ENCODE data around the gene PLXNA2.

Gene PLXNA2

GRCh38 chr1:208112401-208112800 lies 131.8 kb downstream of the PLXNA2 start:
- no peak for DNase-seq (ENCODE audit: low read depth)

- no peak for DNase-seq (ENCODE audit: low read depth)
Measured at GRCh38 chr1:208111646-208112190, 132.5 kb downstream of the PLXNA2 start.

DNA sequence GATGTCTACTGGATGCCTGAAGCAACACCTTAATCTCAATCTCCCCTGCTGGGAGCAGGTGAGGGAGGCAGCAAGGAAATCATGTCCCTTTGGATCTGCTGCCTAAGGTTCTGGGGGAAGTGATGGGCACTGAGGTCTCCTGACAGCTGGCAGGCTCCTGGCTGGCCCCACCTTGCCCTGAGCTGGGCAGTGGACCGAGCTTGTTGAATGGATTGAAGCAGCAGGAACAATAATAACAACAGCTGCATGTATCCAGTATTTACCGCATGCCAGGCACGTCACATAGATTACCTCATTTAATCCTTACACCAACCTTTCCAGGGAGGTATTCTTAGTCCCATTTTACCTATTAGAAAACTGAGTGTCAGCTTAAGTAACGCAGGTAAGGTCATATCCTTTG lies 133.9 kb downstream of the PLXNA2 start:
- DNase-seq (ENCODE audit: low read depth), result no peak

DNA sequence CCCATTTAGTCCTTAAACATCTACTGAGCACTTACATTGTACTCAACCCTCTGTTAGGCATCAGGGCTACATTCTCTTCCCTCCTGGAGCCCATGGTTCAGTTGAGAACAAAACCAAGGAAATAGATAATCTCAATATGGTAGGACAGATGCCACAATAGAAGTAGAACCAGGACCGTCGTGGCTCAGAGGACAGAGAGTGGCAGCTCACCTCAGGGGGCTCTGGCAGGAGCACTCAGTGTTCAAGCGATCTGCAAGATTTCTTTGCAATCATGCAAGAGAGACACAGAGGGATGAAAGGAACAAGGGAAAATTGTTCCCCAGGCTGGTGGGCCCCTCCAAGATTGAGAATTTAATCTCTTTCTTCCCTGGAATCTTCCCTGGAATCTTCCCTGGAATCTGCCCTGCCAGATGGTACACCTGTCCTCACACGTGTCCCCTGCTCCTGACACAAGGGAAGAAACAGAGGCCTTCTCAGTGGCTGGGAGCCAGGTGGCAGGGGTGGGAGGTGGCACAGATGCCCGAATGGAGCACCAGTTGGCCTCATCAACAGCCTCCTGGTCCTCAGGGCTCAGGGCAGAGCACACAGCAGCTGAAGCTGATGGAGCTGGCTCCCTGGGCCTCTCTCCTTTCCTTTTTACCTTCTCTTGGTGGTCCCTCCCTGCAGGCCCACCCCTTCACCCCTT lies 135.4 kb downstream of the PLXNA2 start:
- no peak for DNase-seq (ENCODE audit: low read depth)

DNA sequence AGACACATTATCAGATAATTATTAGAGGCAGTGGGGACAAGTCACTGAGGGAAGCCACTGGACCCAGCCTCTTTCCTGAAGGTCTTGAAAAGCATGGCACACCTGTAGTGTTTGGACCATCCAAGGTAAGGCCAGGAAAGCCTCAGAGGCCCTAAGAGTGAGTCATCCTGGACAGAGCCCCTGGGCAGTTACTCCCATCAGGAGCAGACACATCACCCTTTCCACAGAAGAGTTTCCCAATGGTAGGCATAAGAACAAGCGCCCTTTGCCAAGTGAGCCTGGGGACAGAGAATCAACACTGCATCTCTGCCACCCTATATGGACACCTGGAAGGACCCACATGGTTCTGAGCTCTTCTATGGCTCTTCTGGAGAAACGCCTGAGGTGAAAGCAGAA lies 136.0 kb downstream of the PLXNA2 start:
- DNase-seq (ENCODE audit: low read depth), result no peak

GRCh38 chr1:208107425-208108212 lies 136.6 kb downstream of the PLXNA2 start:
- no peak for DNase-seq (ENCODE audit: low read depth)

- no peak for DNase-seq (ENCODE audit: low read depth)
Measured at GRCh38 chr1:208106218-208106617, 138.0 kb downstream of the PLXNA2 start.

- DNase-seq (ENCODE audit: low read depth), result no peak
Measured at GRCh38 chr1:208105756-208106155, 138.4 kb downstream of the PLXNA2 start.

DNA sequence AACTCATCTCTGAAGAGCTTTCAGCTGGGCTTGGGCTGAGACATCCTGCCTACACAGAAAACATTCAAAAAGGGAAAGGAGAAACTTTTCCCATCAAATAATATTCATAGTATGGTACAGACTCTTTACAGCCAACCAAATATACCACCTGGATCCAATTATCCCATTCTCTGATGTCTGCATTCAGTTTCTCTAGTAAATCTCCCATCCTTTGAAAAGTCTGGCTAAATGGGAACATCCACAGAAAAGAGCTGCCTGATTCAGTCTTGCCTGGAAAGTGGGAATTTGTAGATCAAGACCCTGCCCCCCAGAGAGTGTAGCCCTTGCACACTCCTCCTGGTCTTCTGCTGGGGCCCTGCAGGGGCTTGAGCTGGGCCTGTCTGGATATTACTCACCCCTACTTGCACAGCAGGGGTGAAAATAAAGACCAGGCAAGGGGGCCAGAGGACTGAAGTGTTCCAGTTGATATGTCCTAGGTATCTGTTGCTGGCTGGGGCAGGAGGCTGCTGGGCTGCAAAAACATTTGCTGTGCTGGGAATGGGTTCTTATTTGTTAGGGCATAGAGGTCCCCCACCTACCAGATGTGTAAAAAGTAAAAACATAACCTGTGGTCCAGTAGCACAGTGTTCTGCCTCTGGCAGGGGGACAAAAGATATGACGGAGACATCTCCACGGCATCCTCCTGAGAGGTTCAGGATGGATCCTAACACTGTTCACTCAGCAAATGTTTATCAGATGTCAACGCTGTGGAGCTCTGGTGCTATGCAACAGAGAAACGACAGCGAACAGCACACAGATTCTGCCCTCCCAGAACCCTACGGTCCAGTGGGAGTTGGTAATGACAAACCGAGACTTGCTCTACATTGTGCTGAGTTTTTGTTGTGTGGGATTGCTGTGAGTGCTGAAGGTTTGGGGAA lies 140.3 kb downstream of the PLXNA2 start:
- no peak for DNase-seq (ENCODE audit: low read depth)

DNA sequence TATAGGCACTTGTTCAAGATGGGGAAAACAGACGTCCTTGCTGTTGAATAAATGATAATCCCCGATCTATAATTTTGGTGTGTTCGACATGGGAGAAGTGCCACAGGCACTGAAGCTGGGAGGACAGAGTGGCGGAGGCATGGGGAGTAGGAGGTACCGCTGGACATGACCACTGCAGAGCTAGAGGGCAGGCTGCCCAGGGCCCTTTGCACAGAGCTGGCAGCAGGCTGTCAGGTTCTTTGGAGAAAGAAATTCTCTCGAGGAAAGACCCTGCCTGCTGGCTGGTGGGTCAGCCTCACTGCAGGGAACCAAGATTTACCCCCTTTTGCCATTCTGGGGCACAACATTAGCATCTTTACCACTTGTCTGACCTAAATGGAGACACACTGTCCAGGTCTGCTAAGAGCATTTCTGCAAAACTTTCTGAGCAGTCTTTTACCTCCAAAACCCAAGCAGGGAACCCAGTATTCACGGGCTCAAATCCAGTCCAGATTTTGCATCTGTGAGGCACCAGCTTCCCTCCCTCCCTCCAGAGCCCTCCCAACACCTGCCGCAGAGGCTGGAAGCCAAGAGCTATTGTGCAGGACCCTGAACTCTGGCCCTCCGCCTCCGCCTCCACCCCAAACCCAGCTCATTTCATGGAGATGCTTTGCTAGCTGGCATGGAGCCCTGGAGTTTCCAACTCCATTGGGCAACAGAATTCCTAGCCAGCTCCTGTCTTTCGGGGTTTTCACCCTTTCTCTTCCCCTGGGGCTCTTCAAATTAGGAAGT lies 142.3 kb downstream of the PLXNA2 start:
- DNase-seq (ENCODE audit: low read depth), result no peak

GRCh38 chr1:208100906-208101305 lies 143.3 kb downstream of the PLXNA2 start:
- no peak for DNase-seq (ENCODE audit: low read depth)

DNA sequence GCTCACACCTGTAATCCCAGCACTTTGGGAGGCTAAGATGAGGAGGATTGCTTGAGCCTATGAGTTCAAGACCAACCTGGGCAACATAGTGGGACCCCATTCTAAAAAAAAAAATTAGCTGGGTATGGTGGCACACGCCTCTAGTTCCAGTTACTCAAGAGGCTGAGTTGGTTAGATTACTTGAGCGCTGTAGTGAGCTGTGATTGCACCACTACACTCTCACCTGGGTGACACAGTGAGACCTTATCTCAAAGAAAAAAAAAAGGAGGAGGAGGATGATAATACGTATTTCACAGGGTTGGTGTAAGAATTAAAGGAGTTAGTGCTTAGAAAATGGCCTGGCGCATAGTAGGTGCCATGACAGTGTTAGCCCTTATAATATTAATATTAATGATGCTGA lies 144.1 kb downstream of the PLXNA2 start:
- DNase-seq (ENCODE audit: low read depth), result no peak

GRCh38 chr1:208098773-208099172 lies 145.4 kb downstream of the PLXNA2 start:
- DNase-seq (ENCODE audit: low read depth), result no peak

GRCh38 chr1:208093754-208094719 lies 150.1 kb downstream of the PLXNA2 start:
- peak; percentile 23 for DNase-seq (ENCODE audit: low read depth)

DNA sequence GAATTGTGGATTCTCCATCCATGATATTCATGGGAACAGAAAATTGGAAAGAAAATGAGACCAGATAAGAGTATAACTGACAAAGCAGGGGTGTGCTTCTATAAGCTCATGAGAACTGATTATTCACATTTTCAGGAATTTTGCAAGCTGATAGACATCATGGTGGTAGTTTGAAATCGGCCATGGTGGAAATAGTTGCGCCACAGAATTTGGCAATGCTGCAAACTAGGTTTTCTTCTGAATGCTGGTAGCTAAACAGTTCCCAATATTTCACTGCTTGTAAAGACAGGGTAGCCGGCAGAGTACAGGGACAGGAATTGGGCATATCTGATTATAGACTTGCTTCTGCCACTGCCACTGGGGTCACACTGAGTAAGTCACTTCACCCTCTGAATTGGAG lies 151.1 kb downstream of the PLXNA2 start:
- no peak for DNase-seq (ENCODE audit: low read depth)

DNA sequence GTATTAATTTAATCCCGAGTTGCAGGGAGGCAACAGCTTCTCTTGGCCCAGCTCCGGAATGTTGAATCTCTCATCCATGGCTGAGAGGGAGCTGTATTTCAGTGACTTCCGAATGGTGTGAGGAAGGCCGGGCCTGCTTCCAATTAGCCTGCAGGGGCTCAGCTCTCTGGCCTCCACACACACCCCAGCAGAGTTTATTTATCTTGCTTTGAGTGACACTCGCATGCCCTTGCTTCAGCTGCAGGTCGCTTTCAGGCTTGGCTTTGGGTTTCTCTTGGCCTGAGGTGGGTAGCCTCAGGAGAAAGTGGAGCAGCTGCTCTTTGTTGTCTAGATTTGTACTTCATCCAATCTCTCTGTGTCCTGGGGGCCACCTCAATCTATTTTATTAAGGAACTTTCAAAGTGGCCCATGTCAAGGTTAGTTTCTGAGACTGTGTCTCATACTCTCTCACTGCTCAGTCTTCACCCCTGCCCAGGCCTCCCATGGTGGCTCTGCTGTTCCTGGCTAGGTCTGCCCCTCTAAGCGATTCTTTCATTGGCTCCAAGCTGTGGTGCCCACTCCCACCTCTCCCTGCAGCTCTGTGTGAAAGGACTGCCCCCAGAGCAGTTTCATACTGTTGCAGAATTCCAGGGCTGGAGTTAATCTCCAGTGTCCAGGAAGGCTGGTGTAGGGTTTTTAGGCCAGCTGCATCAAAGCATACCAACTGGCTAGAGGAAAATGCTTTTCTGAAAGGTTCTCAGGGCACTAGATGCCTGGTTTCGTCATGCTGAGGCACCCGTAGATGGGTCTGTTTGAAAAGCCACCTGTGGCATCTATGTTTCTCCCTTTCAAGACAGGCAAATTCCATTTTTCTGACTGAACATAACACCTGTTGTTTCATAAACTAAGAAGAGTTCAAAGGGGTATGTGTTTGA lies 153.5 kb downstream of the PLXNA2 start:
- DNase-seq (ENCODE audit: low read depth), result no peak

DNA sequence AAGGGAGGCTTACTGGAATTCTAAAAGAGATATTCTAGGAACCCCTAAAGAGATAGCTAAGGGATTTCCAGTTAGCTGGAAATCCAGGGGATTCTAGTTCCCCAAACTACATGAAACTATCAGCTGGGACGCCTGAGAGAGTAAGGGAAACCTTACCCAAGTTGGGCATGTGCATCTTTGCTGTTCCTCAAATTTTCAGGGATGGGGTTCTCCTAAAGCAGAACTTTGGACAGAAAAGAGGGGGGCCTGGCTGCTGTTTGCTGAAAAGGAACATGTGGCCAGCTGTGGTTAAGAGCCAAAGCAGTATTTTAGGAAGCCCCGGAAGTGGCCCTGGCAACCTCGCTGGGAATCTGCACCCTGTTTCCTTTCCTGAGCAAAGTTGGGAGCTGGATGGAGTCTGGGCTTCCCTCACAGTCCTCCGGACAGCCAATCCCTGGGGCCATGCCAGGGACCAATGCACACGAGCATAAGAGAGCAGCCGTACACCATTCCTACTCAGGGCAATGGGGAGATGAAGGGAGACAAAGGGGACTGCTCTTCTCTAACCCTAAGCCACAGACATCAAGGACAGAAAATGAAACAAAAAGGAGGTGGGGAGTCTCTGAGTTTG lies 154.3 kb downstream of the PLXNA2 start:
- no peak for DNase-seq (ENCODE audit: low read depth)

GRCh38 chr1:208089149-208089548 lies 155.0 kb downstream of the PLXNA2 start:
- no peak for DNase-seq (ENCODE audit: low read depth)

DNA sequence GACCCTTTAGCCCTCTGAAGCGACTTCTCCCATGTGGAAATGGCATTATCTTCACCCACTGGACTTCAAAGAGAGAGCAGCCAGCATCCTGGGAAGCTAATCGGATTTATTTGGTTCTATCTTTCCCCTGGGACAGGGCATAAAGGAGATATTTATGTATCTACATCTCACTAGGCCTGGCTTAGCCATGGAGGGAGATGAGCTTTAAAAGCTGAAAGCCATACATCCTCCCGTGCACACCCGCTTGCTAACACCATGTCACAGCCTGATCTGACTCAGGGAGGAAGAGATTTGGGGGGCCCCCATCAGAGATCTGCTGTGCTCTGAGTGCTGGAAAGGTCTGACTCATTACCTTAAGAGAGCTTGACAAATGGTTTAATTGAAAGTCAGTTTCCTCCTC lies 155.9 kb downstream of the PLXNA2 start:
- no peak for DNase-seq (ENCODE audit: low read depth)
